Upper lobe of right lung (tissue), 1 donor: ENCODE data around the gene CHN2. TPM values are rescaled to one million over a fixed set of nuclear protein-coding genes. Genes with fewer than 3 reads are reported as not detected.

Experiments
- ATAC-seq: fragments of 200-7000 bp; cut with Tn5 transposase; one replicate; pipeline ENCODE4 v1.9.1; 2020; ENCODE audit warnings: mild to moderate bottlenecking, moderate library complexity
- DNase-seq: peaks from one replicate; pipeline ENCODE4 v3.0.0-alpha.2; 2020
- H3K27ac ChIP-seq: fragments of 200-600 bp; one replicate; pipeline ENCODE4 v1.8.0; 2022
- H3K27me3 ChIP-seq: fragments of 200-600 bp; one replicate; pipeline ENCODE4 v1.8.0; 2022; ENCODE audit warnings: mild to moderate bottlenecking
- H3K36me3 ChIP-seq: fragments of 200-600 bp; one replicate; pipeline ENCODE4 v1.8.0; 2022
- H3K4me1 ChIP-seq: fragments of 200-600 bp; one replicate; pipeline ENCODE4 v1.8.0; 2022
- H3K4me3 ChIP-seq: fragments of 200-600 bp; one replicate; pipeline ENCODE4 v1.8.0; 2022; ENCODE audit warnings: mild to moderate bottlenecking
- H3K9me3 ChIP-seq: fragments of 200-600 bp; one replicate; pipeline ENCODE4 v1.8.0; 2022
- intact Hi-C: fragments of 100-400 bp; cut with DNase I; formaldehyde crosslinking; loops from one replicate; pipeline ENCODE4 v1.11.0; 2022
- total RNA-seq: library from RNA; stranded (reverse); fragmentation: NEBNext Ultra II Directional; extraction: Animal tissue kit (Norgen Biotek cat#: 25700); gene quantifications from one replicate; pipeline ENCODE4 v1.2.1, GENCODE V29; 2021
- TF ChIP-seq, protein P1 (sequence below): fragments of 200-600 bp; IDR thresholded peaks from one replicate; pipeline ENCODE4 v1.8.0; 2022; ENCODE audit warnings: antibody characterized with exemption
- donor health status: DM: no; HTN: yes; CAD: no; lungs with severe emphysema.

The CHN2 gene
- total RNA-seq, 1 donor from 2014 or later = 14.4 TPM

GRCh38 chr7:29281782-29282541 is 87.4 kb downstream of the CHN2 start:
- H3K9me3 ChIP-seq = no peaks in the 10 kb centered on the region
- TF ChIP-seq, protein P1, sequence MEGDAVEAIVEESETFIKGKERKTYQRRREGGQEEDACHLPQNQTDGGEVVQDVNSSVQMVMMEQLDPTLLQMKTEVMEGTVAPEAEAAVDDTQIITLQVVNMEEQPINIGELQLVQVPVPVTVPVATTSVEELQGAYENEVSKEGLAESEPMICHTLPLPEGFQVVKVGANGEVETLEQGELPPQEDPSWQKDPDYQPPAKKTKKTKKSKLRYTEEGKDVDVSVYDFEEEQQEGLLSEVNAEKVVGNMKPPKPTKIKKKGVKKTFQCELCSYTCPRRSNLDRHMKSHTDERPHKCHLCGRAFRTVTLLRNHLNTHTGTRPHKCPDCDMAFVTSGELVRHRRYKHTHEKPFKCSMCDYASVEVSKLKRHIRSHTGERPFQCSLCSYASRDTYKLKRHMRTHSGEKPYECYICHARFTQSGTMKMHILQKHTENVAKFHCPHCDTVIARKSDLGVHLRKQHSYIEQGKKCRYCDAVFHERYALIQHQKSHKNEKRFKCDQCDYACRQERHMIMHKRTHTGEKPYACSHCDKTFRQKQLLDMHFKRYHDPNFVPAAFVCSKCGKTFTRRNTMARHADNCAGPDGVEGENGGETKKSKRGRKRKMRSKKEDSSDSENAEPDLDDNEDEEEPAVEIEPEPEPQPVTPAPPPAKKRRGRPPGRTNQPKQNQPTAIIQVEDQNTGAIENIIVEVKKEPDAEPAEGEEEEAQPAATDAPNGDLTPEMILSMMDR = no peak
- no peak overlapping the region for H3K27ac ChIP-seq
- H3K4me3 ChIP-seq = no peak overlapping the region
- no peaks in the 10 kb centered on the region for H3K27me3 ChIP-seq
- no peaks in the 10 kb centered on the region for H3K4me1 ChIP-seq
- no peaks in the 10 kb centered on the region for H3K36me3 ChIP-seq
- no peak for DNase-seq
- intact Hi-C loops = no loop called here
- ATAC-seq = no peak

- no peak overlapping the region for H3K4me3 ChIP-seq
- peak; percentile 51 for ATAC-seq
These were observed 88.3 kb downstream of the CHN2 start for GRCh38 chr7:29282819-29283414.

GRCh38 chr7:29284696-29285443 is 90.3 kb downstream of the CHN2 start:
- TF ChIP-seq, protein P1 = no peak
- Histone ChIP-seq H3K4me1 (no peaks in the 10 kb centered on the region), H3K4me3 (no peak overlapping the region), H3K36me3 (no peaks in the 10 kb centered on the region), H3K27ac (no peak overlapping the region), H3K9me3 (no peaks in the 10 kb centered on the region), H3K27me3 (no peaks in the 10 kb centered on the region)
- DNase-seq (no peak), ATAC-seq (no peak)
- intact Hi-C loops = no loop called here

More at GRCh38 chr7:29282819-29283414, 88.3 kb downstream of the CHN2 start:
- no peaks in the 10 kb centered on the region for H3K27me3 ChIP-seq
- intact Hi-C loops = no loop called here
- H3K27ac ChIP-seq = no peak overlapping the region
- no peaks in the 10 kb centered on the region for H3K4me1 ChIP-seq
- DNase-seq = no peak
- TF ChIP-seq, protein P1 = no peak
- no peaks in the 10 kb centered on the region for H3K9me3 ChIP-seq
- no peaks in the 10 kb centered on the region for H3K36me3 ChIP-seq

GRCh38 chr7:29285444-29285793 is 90.8 kb downstream of the CHN2 start:
- H3K9me3 ChIP-seq = no peaks in the 10 kb centered on the region
- DNase-seq = no peak
- intact Hi-C loops = no loop called here
- H3K36me3 ChIP-seq = no peaks in the 10 kb centered on the region
- H3K27ac ChIP-seq = no peak overlapping the region
- H3K27me3 ChIP-seq = no peaks in the 10 kb centered on the region
- TF ChIP-seq, protein P1 = no peak
- no peaks in the 10 kb centered on the region for H3K4me1 ChIP-seq
- no peak overlapping the region for H3K4me3 ChIP-seq
- ATAC-seq = peak; percentile 46

- intact Hi-C loops = no loop called here
- Histone ChIP-seq H3K9me3 (no peaks in the 10 kb centered on the region), H3K4me1 (no peaks in the 10 kb centered on the region), H3K27me3 (no peaks in the 10 kb centered on the region), H3K27ac (no peak overlapping the region), H3K36me3 (no peaks in the 10 kb centered on the region), H3K4me3 (no peak overlapping the region)
- DNase-seq (no peak), ATAC-seq (no peak)
- TF ChIP-seq, protein P1 = no peak
These were observed 91.3 kb downstream of the CHN2 start for GRCh38 chr7:29285861-29286260.
